Activated CD4-positive, alpha-beta memory T cell treated with anti-CD3 and anti-CD28 coated beads for 36 hours (primary cell): ENCODE results near the gene AP1B1. TPM values are rescaled to one million over a fixed set of nuclear protein-coding genes. Genes with fewer than 3 reads are reported as not detected.

Source experiments
- CTCF ChIA-PET: fragments of 350-600 bp; sonication (Branson Sonifier 250); formaldehyde crosslinking; loops from one replicate; lab custom pipeline; 2021; ENCODE audit warnings: antibody characterized with exemption, inconsistent platforms; lab: Charles Lee
- POLR2A ChIA-PET: fragments of 350-600 bp; sonication (Branson Sonifier 250); formaldehyde crosslinking; loops from one replicate; lab custom pipeline; 2021; ENCODE audit warnings: antibody characterized with exemption; lab: Charles Lee
- DNase-seq: peaks from one replicate; pipeline ENCODE4 v3.0.0-alpha.2; 2020
- H3K27ac Mint-ChIP-seq: one replicate; pipeline ENCODE4 v1.8.0; 2021; ENCODE audit warnings: mixed read lengths
- H3K27me3 Mint-ChIP-seq: one replicate; pipeline ENCODE4 v1.8.0; 2021; ENCODE audit warnings: mixed read lengths
- H3K36me3 Mint-ChIP-seq: one replicate; pipeline ENCODE4 v1.8.0; 2021; ENCODE audit warnings: mixed read lengths
- H3K4me1 Mint-ChIP-seq: one replicate; pipeline ENCODE4 v1.8.0; 2021; ENCODE audit warnings: low read depth, mixed read lengths
- H3K4me3 Mint-ChIP-seq: one replicate; pipeline ENCODE4 v1.8.0; 2021; ENCODE audit warnings: mild to moderate bottlenecking, mixed read lengths
- H3K9me3 Mint-ChIP-seq: one replicate; pipeline ENCODE4 v1.8.0; 2021; ENCODE audit warnings: mixed read lengths
- intact Hi-C: fragments of 100-400 bp; cut with micrococcal nuclease; formaldehyde crosslinking; loops from one replicate; pipeline ENCODE4 v1.15.1; 2023
- total RNA-seq, 2 experiments: library from RNA; stranded (reverse); gene quantifications; one replicate each; pipeline ENCODE4 v1.2.3, GENCODE V29; 2021

AP1B1 gene
- total RNA-seq, 2 experiments from 2014 or later, result 59.9 to 65.2 TPM

- Mint-ChIP-seq H3K36me3 (no peaks in the 10 kb centered on the region), H3K4me3 (peak overlapping the region; percentile 66), H3K9me3 (no peaks in the 10 kb centered on the region), H3K4me1 (peaks cover 23% of the 10 kb centered on the region), H3K27ac (no peak overlapping the region), H3K27me3 (peaks cover 18% of the 10 kb centered on the region)
- intact Hi-C loops, result loop anchor here (5.0 kb wide), 1 partner anchor 40 kb away; the partner anchor contains the start of genes EWSR1 and RHBDD3
- ChIA-PET CTCF (no interaction called here), POLR2A (interaction anchor here (1.2 kb wide), 1 partner anchor 39 kb away, joined by 3 read pairs; the partner anchor contains the start of gene EWSR1)
- no peak for DNase-seq
These were observed 80.7 kb downstream of the AP1B1 start for GRCh38 chr22:29307596-29308147.

GRCh38 chr22:29306835-29307595, 81.4 kb downstream of the AP1B1 start:
- ChIA-PET POLR2A (interaction anchor here (1.2 to 1.5 kb wide), 2 partner anchors 10 to 39 kb away, joined by 3 read pairs; partner anchors contain the start of gene EWSR1), CTCF (interaction anchor here (1.1 to 1.6 kb wide), 3 partner anchors 12 to 21 kb away, joined by 3 to 4 read pairs (median 3); no protein-coding TSS in a partner anchor)
- peak; percentile 57 for DNase-seq
- H3K27ac Mint-ChIP-seq, result no peak overlapping the region
- H3K27me3 Mint-ChIP-seq, result peaks cover 13% of the 10 kb centered on the region
- no peaks in the 10 kb centered on the region for H3K36me3 Mint-ChIP-seq
- H3K4me3 Mint-ChIP-seq, result peak overlapping the region; percentile 66
- H3K9me3 Mint-ChIP-seq, result no peaks in the 10 kb centered on the region
- intact Hi-C loops, result loop anchor here (5.0 kb wide), 1 partner anchor 40 kb away; the partner anchor contains the start of genes EWSR1 and RHBDD3
- peaks cover 19% of the 10 kb centered on the region for H3K4me1 Mint-ChIP-seq

GRCh38 chr22:29306175-29306834, 82.1 kb downstream of the AP1B1 start, which contains the start of gene GAS2L1:
Gene GAS2L1 (plus strand): TSS chr22:29306650. CDS start chr22:29308106, 1,456 bp downstream.
- no peaks in the 10 kb centered on the region for H3K36me3 Mint-ChIP-seq
- no peaks in the 10 kb centered on the region for H3K9me3 Mint-ChIP-seq
- intact Hi-C loops, result loop anchor here (5.0 kb wide), 1 partner anchor 39 kb away; the partner anchor contains the start of genes EWSR1 and RHBDD3
- peaks cover 18% of the 10 kb centered on the region for H3K4me1 Mint-ChIP-seq
- H3K27me3 Mint-ChIP-seq, result peaks cover 12% of the 10 kb centered on the region
- ChIA-PET POLR2A (interaction anchor here (1.5 kb wide), 1 partner anchor 9 kb away, joined by 3 read pairs; no protein-coding TSS in a partner anchor), CTCF (interaction anchor here (1.1 to 1.6 kb wide), 3 partner anchors 11 to 21 kb away, joined by 3 to 4 read pairs (median 3); no protein-coding TSS in a partner anchor)
- H3K4me3 Mint-ChIP-seq, result peak within 1 kb of the TSS; percentile 66
- DNase-seq, result peak; percentile 71
- no peak within 1 kb of the TSS for H3K27ac Mint-ChIP-seq

- CTCF ChIA-PET, result interaction anchor here (1.3 to 1.6 kb wide), 2 partner anchors 18 to 20 kb away, joined by 3 to 4 read pairs; no protein-coding TSS in a partner anchor
- Mint-ChIP-seq H3K27ac (no peak overlapping the region), H3K9me3 (no peaks in the 10 kb centered on the region), H3K4me3 (peak overlapping the region; percentile 66), H3K36me3 (peaks cover 4% of the 10 kb centered on the region), H3K4me1 (peaks cover 15% of the 10 kb centered on the region), H3K27me3 (peaks cover 11% of the 10 kb centered on the region)
- no peak for DNase-seq
- POLR2A ChIA-PET, result interaction anchor here (1.5 kb wide), 1 partner anchor 9 kb away, joined by 3 read pairs; no protein-coding TSS in a partner anchor
- intact Hi-C loops, result loop anchor here (5.0 kb wide), 1 partner anchor 39 kb away; the partner anchor contains the start of genes EWSR1 and RHBDD3
These were observed 82.6 kb downstream of the AP1B1 start for GRCh38 chr22:29305836-29306174.

- H3K27me3 Mint-ChIP-seq, result peaks cover 11% of the 10 kb centered on the region
These were observed 85.5 kb downstream of the AP1B1 start for GRCh38 chr22:29302681-29303465.

GRCh38 chr22:29302402-29302680, 86.0 kb downstream of the AP1B1 start:
- no peak overlapping the region for H3K27ac Mint-ChIP-seq
- H3K9me3 Mint-ChIP-seq, result no peaks in the 10 kb centered on the region

More at GRCh38 chr22:29302681-29303465, 85.5 kb downstream of the AP1B1 start:
- Mint-ChIP-seq H3K4me3 (no peak overlapping the region), H3K4me1 (peaks cover 5% of the 10 kb centered on the region), H3K27ac (no peak overlapping the region), H3K36me3 (peaks cover 23% of the 10 kb centered on the region), H3K9me3 (no peaks in the 10 kb centered on the region)
- ChIA-PET CTCF (interaction anchor here (1.3 kb wide), 1 partner anchor 10 kb away, joined by 9 read pairs; no protein-coding TSS in a partner anchor), POLR2A (interaction anchor here (0.7 kb wide), 1 partner anchor 35 kb away, joined by 4 read pairs; the partner anchor contains the start of genes EWSR1 and RHBDD3)
- DNase-seq, result no peak
- intact Hi-C loops, result no loop called here

GRCh38 chr22:29301716-29302401, 86.5 kb downstream of the AP1B1 start:
- no peaks in the 10 kb centered on the region for H3K9me3 Mint-ChIP-seq
- H3K27ac Mint-ChIP-seq, result no peak overlapping the region
- no peak overlapping the region for H3K4me3 Mint-ChIP-seq
- H3K27me3 Mint-ChIP-seq, result peaks cover 11% of the 10 kb centered on the region
- peaks cover 2% of the 10 kb centered on the region for H3K4me1 Mint-ChIP-seq
- ChIA-PET POLR2A (interaction anchor here (1.1 kb wide), 1 partner anchor 13 kb away, joined by 4 read pairs; no protein-coding TSS in a partner anchor), CTCF (no interaction called here)
- intact Hi-C loops, result no loop called here
- no peak for DNase-seq
- H3K36me3 Mint-ChIP-seq, result peaks cover 33% of the 10 kb centered on the region

More at GRCh38 chr22:29302402-29302680, 86.0 kb downstream of the AP1B1 start:
- POLR2A ChIA-PET, result no interaction called here
- no peak for DNase-seq
- intact Hi-C loops, result no loop called here
- CTCF ChIA-PET, result no interaction called here
- peaks cover 3% of the 10 kb centered on the region for H3K4me1 Mint-ChIP-seq
- peaks cover 11% of the 10 kb centered on the region for H3K27me3 Mint-ChIP-seq
- H3K4me3 Mint-ChIP-seq, result no peak overlapping the region
- H3K36me3 Mint-ChIP-seq, result peaks cover 29% of the 10 kb centered on the region

GRCh38 chr22:29300807-29301601, 87.4 kb downstream of the AP1B1 start:
- intact Hi-C loops, result no loop called here
- Mint-ChIP-seq H3K27me3 (peaks cover 10% of the 10 kb centered on the region), H3K4me3 (no peak overlapping the region), H3K27ac (no peak overlapping the region), H3K4me1 (peaks cover 2% of the 10 kb centered on the region), H3K9me3 (no peaks in the 10 kb centered on the region), H3K36me3 (peaks cover 38% of the 10 kb centered on the region)
- ChIA-PET POLR2A (interaction anchor here (1.1 kb wide), 1 partner anchor 13 kb away, joined by 4 read pairs; no protein-coding TSS in a partner anchor), CTCF (no interaction called here)
- no peak for DNase-seq

GRCh38 chr22:29300467-29300806, 87.9 kb downstream of the AP1B1 start:
- POLR2A ChIA-PET, result no interaction called here
- H3K36me3 Mint-ChIP-seq, result peaks cover 44% of the 10 kb centered on the region

GRCh38 chr22:29299136-29299900, 89.1 kb downstream of the AP1B1 start:
- no peak overlapping the region for H3K4me3 Mint-ChIP-seq
- ChIA-PET CTCF (no interaction called here), POLR2A (no interaction called here)
- H3K4me1 Mint-ChIP-seq, result no peaks in the 10 kb centered on the region
- peaks cover 48% of the 10 kb centered on the region for H3K36me3 Mint-ChIP-seq
- peaks cover 1% of the 10 kb centered on the region for H3K27me3 Mint-ChIP-seq
- no peaks in the 10 kb centered on the region for H3K9me3 Mint-ChIP-seq
- peak overlapping the region; percentile 34 for H3K27ac Mint-ChIP-seq
- intact Hi-C loops, result no loop called here
- no peak for DNase-seq

More at GRCh38 chr22:29300467-29300806, 87.9 kb downstream of the AP1B1 start:
- no peak for DNase-seq
- Mint-ChIP-seq H3K4me1 (no peaks in the 10 kb centered on the region), H3K27ac (no peak overlapping the region), H3K27me3 (peaks cover 7% of the 10 kb centered on the region), H3K9me3 (no peaks in the 10 kb centered on the region), H3K4me3 (no peak overlapping the region)
- intact Hi-C loops, result no loop called here
- CTCF ChIA-PET, result no interaction called here
